Sigmoid colon (tissue), 4 donors: Measurements from ENCODE around the gene CDC14A.

ENCODE experiments used
- EP300 ChIP-seq, 4 donors: sonication (generic); formaldehyde crosslinking; IDR thresholded peaks; one replicate each; pipeline ENCODE4 v1.6.1; 2017; ENCODE audit warnings: antibody characterized with exemption in 4 of 4
- POLR2A ChIP-seq, 2 donors: fragments of 450-650 bp; IDR thresholded peaks; one replicate each; pipeline ENCODE4 v1.6.1; 2016; ENCODE audit warnings: antibody characterized with exemption in 2 of 2, mild to moderate bottlenecking in 2 of 2, moderate library complexity in 2 of 2
- POLR2AphosphoS5 ChIP-seq, 4 donors: sonication (generic); formaldehyde crosslinking; IDR thresholded peaks; one replicate each; pipeline ENCODE4 v1.6.1; 2017; ENCODE audit warnings: antibody characterized with exemption in 4 of 4
- TF ChIP-seq, protein P1 (sequence below), 4 experiments: fragments of 450-650 bp in 3 of 4; fragments of 200-600 bp in 1 of 4; IDR thresholded peaks; one replicate each; pipeline ENCODE4 v1.5.1; 2016 to 2019; ENCODE audit warnings: antibody characterized with exemption in 4 of 4, mild to moderate bottlenecking in 3 of 4, moderate library complexity in 2 of 4

DNA sequence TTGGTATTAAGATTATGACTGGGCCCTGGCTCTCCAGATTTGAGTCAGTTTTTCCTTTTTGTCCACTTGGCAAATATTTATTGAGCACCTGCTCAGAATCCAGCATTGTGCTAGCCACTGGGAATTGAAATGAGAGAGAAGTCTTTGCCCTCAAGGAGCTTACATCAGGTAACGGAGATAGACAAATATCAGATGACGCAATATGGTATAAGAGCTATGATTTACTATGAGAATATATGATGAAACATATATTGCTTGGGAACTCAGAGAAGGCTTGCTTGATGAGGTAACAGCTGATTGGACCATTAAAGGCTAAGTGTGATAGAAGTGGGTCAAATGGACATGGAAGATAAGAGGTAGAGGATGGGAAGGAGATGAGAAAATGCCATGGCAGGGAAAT, 144.6 kb downstream of the CDC14A start:
- TF ChIP-seq, protein P1, sequence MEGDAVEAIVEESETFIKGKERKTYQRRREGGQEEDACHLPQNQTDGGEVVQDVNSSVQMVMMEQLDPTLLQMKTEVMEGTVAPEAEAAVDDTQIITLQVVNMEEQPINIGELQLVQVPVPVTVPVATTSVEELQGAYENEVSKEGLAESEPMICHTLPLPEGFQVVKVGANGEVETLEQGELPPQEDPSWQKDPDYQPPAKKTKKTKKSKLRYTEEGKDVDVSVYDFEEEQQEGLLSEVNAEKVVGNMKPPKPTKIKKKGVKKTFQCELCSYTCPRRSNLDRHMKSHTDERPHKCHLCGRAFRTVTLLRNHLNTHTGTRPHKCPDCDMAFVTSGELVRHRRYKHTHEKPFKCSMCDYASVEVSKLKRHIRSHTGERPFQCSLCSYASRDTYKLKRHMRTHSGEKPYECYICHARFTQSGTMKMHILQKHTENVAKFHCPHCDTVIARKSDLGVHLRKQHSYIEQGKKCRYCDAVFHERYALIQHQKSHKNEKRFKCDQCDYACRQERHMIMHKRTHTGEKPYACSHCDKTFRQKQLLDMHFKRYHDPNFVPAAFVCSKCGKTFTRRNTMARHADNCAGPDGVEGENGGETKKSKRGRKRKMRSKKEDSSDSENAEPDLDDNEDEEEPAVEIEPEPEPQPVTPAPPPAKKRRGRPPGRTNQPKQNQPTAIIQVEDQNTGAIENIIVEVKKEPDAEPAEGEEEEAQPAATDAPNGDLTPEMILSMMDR (IDR thresholded peaks at IDR 0.05): no peak
- TF ChIP-seq POLR2AphosphoS5 (IDR thresholded peaks at IDR 0.05) (no peak), POLR2A (IDR thresholded peaks at IDR 0.05) (no peak), EP300 (IDR thresholded peaks at IDR 0.05) (no peak)
